Renal pelvis (tissue), 4 donors: ENCODE data around the gene KDM1A. TPM values are rescaled to one million over a fixed set of nuclear protein-coding genes. Genes with fewer than 3 reads are reported as not detected.
"Not testable (repeated sequence)": the region's sequence is repeated elsewhere in the genome, so short reads cannot be mapped to it uniquely, and the experiment has no call there.

Experiments
- DNase-seq: peaks from one replicate; pipeline ENCODE4 v3.0.0-alpha.2; 2013
- polyA plus RNA-seq, 3 donors: library from polyadenylated mRNA; unstranded; fragments of 120-200 nt; gene quantifications; one replicate each; pipeline ENCODE4 v1.2.1, GENCODE V29; 2013; ENCODE audit not compliant: insufficient read length in 3 of 3

Gene KDM1A
- polyA plus RNA-seq, 3 donors, result 132 to 143 (median 135) TPM

- DNase-seq, result not testable (repeated sequence)
These were observed 17.1 kb upstream of the KDM1A start for GRCh38 chr1:23002218-23002617.

GRCh38 chr1:23004112-23004511 lies 15.2 kb upstream of the KDM1A start:
- DNase-seq, result no peak

DNA sequence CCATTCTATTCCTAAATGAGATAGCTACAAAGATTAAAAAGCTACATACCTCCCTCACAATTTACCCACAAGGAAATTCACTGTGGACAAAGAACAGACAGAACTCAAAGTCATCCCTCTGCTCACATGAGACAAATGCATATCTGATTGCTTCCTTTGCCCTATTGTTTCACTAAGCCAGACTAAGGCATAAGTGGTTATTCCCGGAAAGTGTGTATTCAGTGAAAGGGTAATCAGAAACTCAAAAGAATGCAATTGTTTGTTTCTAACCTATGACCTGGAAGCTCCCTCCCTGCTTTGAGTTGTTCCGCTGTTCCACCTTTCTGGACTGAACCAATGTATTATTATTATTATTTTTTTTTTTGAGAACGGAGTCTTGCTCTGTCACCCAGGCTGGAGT lies 14.5 kb upstream of the KDM1A start:
- DNase-seq, result not testable (repeated sequence)

DNA sequence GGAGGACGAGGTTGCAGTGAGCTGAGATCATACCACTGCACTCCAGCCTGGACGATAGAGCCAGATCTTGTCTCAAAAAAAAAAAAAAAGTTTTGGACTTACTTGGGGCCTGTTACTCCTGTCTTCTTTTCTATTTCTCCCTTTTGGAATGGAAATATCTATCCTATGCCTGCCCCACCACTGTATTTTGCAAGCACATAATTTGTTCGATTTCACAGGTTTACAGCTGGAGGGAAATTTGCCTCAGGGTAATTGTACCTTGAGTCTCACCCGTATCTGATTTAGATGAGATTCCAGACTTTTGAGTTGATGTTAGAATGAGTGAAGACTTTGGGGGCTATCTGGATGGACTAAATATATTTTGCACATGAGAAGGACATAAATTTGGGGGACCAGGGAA lies 12.2 kb upstream of the KDM1A start:
- DNase-seq, result no peak

- no peak for DNase-seq
These were observed 10.4 kb upstream of the KDM1A start for GRCh38 chr1:23008901-23009300.

DNA sequence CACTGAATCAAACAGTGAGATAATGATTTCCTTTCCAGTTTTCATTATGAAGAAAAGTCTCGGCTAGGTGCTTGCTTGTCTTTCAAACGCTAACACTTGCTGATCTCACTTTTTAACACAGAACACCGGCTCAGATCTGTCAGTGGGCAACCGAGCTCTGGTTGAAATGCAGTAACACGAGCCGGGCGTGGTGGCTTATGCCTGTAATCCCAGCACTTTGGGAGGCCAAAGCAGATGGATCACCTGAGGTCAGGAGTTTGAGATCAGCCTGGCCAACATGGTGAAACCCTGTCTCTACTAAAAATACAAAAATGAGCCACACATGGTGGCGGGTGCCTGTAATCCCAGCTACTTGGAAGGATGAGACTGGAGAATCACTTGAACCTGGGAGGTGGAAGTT lies 9.2 kb upstream of the KDM1A start:
- not testable (repeated sequence) for DNase-seq

DNA sequence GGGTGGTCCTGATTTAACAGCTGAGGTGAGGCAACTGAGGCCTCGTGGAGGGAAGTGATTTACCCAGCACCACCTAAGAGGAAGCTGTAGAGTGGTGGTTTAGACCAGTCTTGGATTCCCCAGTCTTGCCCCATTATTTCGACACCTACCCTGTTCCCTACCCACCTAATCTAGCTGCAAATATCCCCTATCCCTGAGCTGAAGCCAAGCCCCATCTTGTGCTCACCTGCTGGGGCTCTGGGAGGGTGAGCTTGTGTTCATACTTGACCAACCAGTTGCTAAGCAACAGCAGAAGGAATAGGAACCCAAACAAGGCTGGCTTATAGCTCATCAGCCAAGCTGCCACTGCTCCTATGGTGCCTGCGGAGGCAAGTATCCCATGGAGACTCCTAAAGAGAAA lies 5.6 kb upstream of the KDM1A start:
- peak; percentile 80 for DNase-seq

DNA sequence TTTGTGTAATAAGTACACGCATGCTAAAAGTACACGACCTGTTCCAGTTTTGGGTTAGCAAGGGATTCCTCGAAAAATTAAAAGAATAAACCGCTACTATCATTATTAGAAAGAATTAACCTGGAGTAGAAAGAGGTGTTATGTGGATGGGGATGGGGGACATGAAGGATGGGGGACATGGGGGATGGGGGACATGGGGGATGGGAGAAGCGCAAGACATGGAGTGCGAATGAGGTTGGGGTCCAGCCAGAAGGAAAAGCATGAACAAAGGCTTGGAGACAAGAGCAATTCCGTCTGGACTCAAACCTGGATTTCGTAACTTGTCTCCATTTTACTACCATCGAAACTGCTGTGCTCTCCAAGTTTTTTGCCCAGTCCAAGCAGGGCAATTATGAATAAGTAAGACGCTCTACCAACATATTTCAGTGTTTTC lies 591 bp upstream of the KDM1A start:
- no peak for DNase-seq

GRCh38 chr1:23019863-23020625 lies 776 bp downstream of the KDM1A start:
- peak; percentile 65 for DNase-seq

DNA sequence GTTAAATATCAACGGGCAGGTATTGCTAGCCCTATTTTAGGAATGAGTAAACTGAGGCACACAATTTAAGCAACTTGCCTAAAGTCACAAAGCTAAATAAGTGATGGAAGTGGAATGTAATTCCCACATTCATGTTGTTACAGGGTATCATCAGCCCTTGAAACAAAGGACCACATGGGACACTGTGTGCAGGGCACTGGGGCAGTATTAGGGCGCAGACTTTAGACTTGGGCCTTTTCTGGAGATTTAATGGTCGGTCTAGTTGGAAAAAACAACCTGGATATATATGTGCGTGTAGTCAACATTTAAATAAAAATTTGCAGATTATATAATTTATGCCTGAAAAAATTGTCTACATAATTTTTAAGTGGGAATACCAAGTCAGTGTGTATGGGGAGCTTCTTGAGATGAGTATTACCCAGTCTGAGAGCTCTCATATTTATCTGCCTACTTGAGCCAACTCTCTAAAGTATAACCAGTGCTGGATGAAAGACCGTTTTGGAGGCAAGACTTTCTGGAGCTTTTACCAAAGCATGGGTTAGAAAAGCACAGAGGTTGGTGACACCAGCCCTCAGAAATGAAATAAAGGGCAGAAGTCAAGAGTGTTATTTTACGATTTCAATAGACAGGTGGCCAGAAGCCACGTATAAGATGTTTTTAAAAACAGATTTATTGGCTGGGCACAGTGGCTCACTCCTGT lies 1.6 kb downstream of the KDM1A start:
- DNase-seq, result no peak

GRCh38 chr1:23021834-23022233 lies 2.6 kb downstream of the KDM1A start:
- no peak for DNase-seq

DNA sequence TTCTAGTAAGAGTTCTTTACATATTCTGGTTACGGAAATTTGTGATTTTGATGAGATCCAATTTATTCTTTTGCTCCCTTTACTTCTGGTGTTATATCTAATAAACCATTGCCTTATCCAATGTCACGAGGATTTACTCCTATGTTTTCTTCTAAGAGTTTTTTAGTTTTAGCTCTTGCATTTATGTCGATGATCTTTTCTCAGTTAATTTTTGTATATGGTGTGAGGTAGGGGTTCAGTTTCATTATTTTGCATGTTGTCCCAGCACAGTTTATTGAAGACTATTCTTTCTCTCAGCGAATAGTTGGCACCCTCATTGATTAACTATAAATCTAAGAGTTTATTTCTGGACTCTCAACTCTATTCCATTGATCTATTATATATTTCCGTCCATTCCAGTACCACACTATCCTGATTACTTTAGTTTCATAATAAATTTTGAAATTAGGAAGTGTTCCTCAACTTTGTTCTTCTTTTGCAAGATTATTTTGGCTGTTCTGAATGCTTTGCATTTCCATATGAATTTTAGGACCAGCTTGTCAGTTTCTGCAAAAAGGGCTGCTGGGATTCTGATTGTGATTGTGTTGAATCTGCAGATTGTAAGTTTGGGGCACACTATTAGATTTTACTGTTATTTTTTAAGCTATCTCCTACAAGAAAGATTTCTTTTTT lies 4.0 kb downstream of the KDM1A start:
- no peak for DNase-seq

- no peak for DNase-seq
These were observed 7.3 kb downstream of the KDM1A start for GRCh38 chr1:23026568-23026967.

DNA sequence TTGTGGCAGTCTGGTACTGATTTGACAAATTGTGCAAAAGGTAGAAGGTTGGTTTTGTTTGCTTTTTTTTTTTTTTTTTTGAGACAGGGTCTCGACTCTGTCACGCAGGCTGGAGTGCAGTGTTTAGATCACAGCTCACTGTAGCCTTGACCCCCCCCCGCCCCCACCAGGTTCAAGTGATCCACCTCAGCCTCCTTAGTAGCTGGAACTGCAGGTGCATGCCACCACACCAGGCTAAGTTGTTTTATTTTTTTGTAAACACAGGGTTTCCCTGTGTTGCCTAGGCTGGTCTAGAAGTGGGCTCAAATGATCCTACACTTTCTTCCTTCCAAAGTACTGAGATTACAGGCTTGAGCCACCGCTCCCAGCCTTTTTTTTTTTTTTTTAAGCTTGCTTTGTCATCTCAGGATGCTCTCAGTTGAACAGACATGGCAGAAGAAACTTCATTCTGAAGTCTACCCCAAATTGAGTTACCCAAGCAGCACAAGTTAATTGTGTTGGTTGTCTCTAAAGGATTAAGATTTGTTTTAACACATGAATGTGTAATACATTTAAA lies 8.2 kb downstream of the KDM1A start:
- DNase-seq, result no peak

GRCh38 chr1:23029337-23029736 lies 10.1 kb downstream of the KDM1A start:
- no peak for DNase-seq

DNA sequence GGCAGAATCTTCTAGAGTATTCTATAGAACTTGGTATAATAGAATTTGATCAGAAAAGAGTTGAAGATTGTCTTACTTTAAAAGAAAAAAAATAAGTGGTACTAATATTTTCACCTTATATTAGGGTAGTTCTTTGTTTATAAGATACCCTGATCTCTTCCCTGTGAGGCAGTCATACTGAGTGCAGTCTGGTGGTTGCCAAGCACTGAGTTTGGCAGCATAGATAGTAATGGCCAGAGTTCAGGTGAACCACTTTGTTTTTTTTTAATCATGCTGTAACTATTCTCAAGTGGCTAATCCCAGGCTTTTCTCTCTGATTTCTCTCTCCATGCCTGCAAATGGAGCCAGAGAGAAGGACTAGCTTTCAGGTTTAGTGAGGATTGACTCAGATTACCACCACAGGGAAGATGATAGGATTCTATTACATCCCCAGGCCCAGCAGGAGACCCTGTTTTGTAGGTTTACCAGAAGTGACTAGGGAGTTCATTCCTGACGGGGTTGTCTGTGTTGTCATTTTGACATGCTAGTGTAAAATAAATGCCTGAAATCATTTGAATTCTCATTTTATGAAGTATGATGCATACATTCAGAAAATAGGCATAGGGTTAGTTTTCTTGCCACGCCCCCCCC lies 16.7 kb downstream of the KDM1A start:
- DNase-seq, result no peak

DNA sequence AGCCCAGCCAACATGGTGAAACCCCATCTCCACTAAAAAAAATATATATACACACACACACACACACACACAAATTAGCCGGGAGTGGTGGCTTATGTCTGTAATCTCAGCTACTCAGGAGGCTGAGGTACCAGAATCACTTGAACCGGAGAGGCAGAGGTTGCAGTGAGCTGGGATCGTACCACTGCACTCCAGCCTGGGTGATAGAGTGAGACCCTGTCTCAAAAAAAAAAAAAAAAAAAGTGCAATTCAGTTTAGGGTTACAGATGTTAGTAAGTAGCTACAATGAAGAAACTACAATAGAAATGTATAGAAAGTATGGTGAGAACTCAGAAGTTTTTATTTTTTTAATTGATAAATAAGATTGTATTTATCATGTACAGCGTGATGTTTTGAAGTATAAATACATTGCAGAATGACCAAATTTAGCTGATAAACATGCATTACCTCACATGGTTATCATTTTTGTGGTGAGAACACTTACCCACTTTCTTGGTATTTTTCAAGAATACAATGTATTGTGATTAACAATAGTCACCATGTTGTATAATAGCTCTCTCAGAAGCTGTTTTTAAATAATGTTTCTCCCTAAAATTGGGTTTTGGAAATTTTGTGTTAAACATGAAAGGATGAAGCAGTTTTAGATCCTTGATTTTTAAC lies 17.9 kb downstream of the KDM1A start:
- no peak for DNase-seq

DNA sequence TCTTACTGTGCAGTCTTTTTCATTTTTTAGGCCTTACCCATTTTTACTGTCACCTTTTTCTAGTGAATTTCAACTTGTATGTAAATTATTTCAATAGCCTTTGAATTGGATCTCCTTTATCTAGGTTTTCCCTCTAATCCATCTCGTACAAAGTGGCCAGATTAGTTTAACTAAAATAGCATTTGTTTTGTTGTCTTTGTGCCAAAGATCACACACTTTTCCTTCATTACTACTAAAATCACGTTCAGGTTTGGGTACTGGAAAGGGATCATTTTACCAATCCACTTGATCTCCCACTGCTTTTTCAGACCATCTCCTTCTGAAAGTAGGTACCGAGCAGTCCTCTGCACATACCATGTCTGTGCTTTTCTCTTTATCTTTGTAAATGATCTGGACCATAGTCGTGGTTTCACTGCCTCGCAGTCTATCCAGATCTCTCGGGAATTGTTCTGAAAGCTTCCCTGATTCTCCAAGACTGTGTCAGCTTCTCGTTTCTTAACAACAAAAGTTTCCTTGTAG lies 20.1 kb downstream of the KDM1A start:
- no peak for DNase-seq

- DNase-seq, result no peak
These were observed 21.2 kb downstream of the KDM1A start for GRCh38 chr1:23040509-23040908.

DNA sequence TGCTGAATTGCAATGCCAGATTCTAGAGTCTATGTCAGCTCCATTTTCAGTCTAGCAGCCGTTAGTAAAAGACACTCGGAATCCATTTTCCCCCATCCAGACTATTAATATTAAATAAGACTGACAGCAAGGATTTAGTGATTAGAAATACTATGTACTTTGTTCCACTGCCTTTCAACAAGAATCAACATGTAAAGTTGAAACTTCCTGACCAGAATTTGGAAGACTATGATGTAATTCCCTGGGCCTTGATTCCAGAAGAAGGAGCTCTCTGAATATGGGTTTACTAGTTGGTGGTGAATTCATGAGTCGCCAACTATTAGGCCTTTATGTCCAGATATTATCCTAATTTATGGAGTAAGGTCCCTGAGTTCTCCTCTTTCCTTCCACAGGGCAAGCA lies 24.8 kb downstream of the KDM1A start:
- DNase-seq, result no peak

- no peak for DNase-seq
These were observed 30.9 kb downstream of the KDM1A start for GRCh38 chr1:23050201-23050600.
